K562 (cell line): ENCODE data around the gene CTSW. TPM values are rescaled to one million over a fixed set of nuclear protein-coding genes. Genes with fewer than 3 reads are reported as not detected.
A peak's percentile ranks its signal among the peaks of the same experiment; 100 is the strongest.

Source experiments
- ATAC-seq: fragments of 200-7000 bp; cut with Tn5 transposase; 3 replicates; pipeline ENCODE4 v1.9.1; 2020; ENCODE audit warnings: moderate library complexity
- BruUV-seq: library from RNA; stranded (reverse); fragments of 400-500 nt; replicated peaks from 2 replicates; lab custom pipeline; 2021; lab: Mats Ljungman, UMichigan
- CTCF ChIA-PET: fragments of 300-600 bp; formaldehyde crosslinking; extraction: SDS; loops from one replicate; lab custom pipeline; 2021; ENCODE audit warnings: low intra/inter-chr PET ratio; lab: Yijun Ruan, JAX
- POLR2A ChIA-PET: fragments of 300-600, 350-650 bp; sonication (Branson Sonifier 250); formaldehyde crosslinking; extraction: SDS; loops from one replicate; lab custom pipeline; 2021; ENCODE audit warnings: antibody characterized with exemption, inconsistent platforms; lab: Yijun Ruan, JAX
- DNase-seq, 4 experiments: peaks; one replicate each; pipeline versions ENCODE4 v3.0.0 to v3.0.0-alpha.2; 2011 to 2018; ENCODE audit warnings: low spot score in 3 of 4, mixed read lengths in 3 of 4; ENCODE audit errors: extremely low read depth in 1 of 4
- FAIRE-seq: peaks from 2 replicates; lab custom pipeline; 2011; peaks lifted over from hg19 to GRCh38; lab: Jason Lieb, UNC
- H2AFZ ChIP-seq: 2 replicates; pipeline ENCODE4 v1.6.0; 2011; ENCODE audit warnings: low read depth, low read length, control low read depth, inconsistent platforms
- H3K27ac ChIP-seq: fragments of 200-600 bp; 3 replicates; pipeline ENCODE4 v1.8.0; 2011; ENCODE audit warnings: low read depth, mild to moderate bottlenecking, control low read depth, inconsistent platforms, low read length, moderate library complexity, mixed read lengths; ENCODE audit errors: extremely low read depth
- H3K27me3 ChIP-seq, 2 experiments: fragments of 300-600 bp in 1 of 2; 2 replicates in 1 of 2; 3 replicates in 1 of 2; pipeline versions ENCODE4 v1.6.0 to v1.8.0; 2011; ENCODE audit warnings: inconsistent platforms in 2 of 2, low read length in 2 of 2, mild to moderate bottlenecking in 1 of 2, mixed read lengths in 1 of 2, moderate library complexity in 1 of 2; ENCODE audit not compliant: control insufficient read depth in 2 of 2, insufficient read depth in 2 of 2
- H3K36me3 ChIP-seq: fragments of 300-600 bp; 3 replicates; pipeline ENCODE4 v1.8.0; 2011; ENCODE audit warnings: mild to moderate bottlenecking, low read length, inconsistent platforms; ENCODE audit not compliant: control insufficient read depth, insufficient read depth
- H3K4me1 ChIP-seq, 2 experiments: fragments of 200-600 bp in 1 of 2; replicated peaks in 1 of 2; 2 replicates in 1 of 2; 3 replicates in 1 of 2; pipeline versions ENCODE4 v1.5.1 to v1.8.0; 2011; ENCODE audit warnings: inconsistent platforms in 2 of 2, low read length in 2 of 2, mild to moderate bottlenecking in 1 of 2, mixed read lengths in 1 of 2, moderate library complexity in 1 of 2; ENCODE audit not compliant: control insufficient read depth in 2 of 2, insufficient read depth in 2 of 2
- H3K4me2 ChIP-seq: 2 replicates; pipeline ENCODE4 v1.6.1; 2011; ENCODE audit warnings: low read length, control low read depth, inconsistent platforms, mixed read lengths; ENCODE audit not compliant: insufficient read depth
- H3K4me3 ChIP-seq: fragments of 200-600 bp; sonication (generic), shearing (Covaris generic); 2 replicates; pipeline ENCODE4 v1.5.1; 2016; ENCODE audit warnings: control low read depth, inconsistent platforms
- H3K79me2 ChIP-seq: fragments of 200-600 bp; 3 replicates; pipeline ENCODE4 v1.8.0; 2011; ENCODE audit warnings: low read length, inconsistent platforms; ENCODE audit not compliant: control insufficient read depth, insufficient read depth
- H3K9ac ChIP-seq, 2 experiments: 2 replicates each; pipeline versions ENCODE4 v1.6.0 to v1.6.1; 2011; ENCODE audit warnings: low read depth in 2 of 2, low read length in 2 of 2, control low read depth in 1 of 2, inconsistent platforms in 1 of 2, mild to moderate bottlenecking in 1 of 2, mixed read lengths in 1 of 2; ENCODE audit not compliant: insufficient read depth in 1 of 2
- H3K9me1 ChIP-seq: one replicate; pipeline ENCODE4 v1.6.0; 2011; ENCODE audit warnings: inconsistent platforms, mild to moderate bottlenecking, low read length, moderate library complexity; ENCODE audit not compliant: control insufficient read depth, insufficient read depth
- H3K9me3 ChIP-seq: replicated peaks from 2 replicates; pipeline ENCODE4 v1.5.1; 2011; ENCODE audit warnings: low read depth, low read length, inconsistent platforms; ENCODE audit not compliant: control insufficient read depth, insufficient read depth
- H4K20me1 ChIP-seq: replicated peaks from 2 replicates; pipeline ENCODE4 v1.6.1; 2011; ENCODE audit warnings: low read length, inconsistent platforms, mixed read lengths; ENCODE audit not compliant: control insufficient read depth, insufficient read depth
- NFIC ChIP-seq: fragments of 450-650 bp; IDR thresholded peaks from 2 replicates; pipeline ENCODE4 v1.6.1; 2017; ENCODE audit warnings: mild to moderate bottlenecking, inconsistent platforms
- WGBS: fragments of 100-300 bp; shearing (Covaris generic); methylation state at CpG from one replicate; pipeline ENCODE4 v1.1.6; 2016; ENCODE audit warnings: low coverage, mixed read lengths; ENCODE audit not compliant: insufficient coverage; ENCODE audit errors: missing lambda C conversion rate; 5-methylcytosine and 5-hydroxymethylcytosine counted together
- in situ Hi-C: fragments of 300-500 bp; cut with MboI; formaldehyde crosslinking; loops from 4 replicates; pipeline ENCODE4 v1.15.0; 2018; ENCODE audit warnings: inconsistent platforms, mixed read lengths
- intact Hi-C: fragments of 100-400 bp; cut with micrococcal nuclease; formaldehyde crosslinking; loops from 2 replicates; pipeline ENCODE4 v1.14.2; 2022
- polyA plus RNA-seq, 8 experiments: library from polyadenylated mRNA; depleted of rRNA in 4 of 8; stranded (reverse) in 5 of 8; unstranded in 3 of 8; fragments of >200 nt; fragmentation: Nextera tagmentation in 2 of 8; fragmentation: Illumina TruSeq in 1 of 8; extraction: Ambion mirVana in 2 of 8; extraction: Trizol in 1 of 8; gene quantifications; 2 replicates each; pipeline versions ENCODE4 v1.2.1 to v1.2.3, GENCODE V29; 2011 to 2014; ENCODE audit warnings: inconsistent platforms in 1 of 8, missing spikeins in 1 of 8
- total RNA-seq, 7 experiments: library from RNA; depleted of rRNA in 6 of 7; stranded (reverse); fragments of >200 nt in 6 of 7; fragmentation: Illumina TruSeq in 2 of 7; extraction: Trizol in 2 of 7; gene quantifications; 2 replicates each; pipeline versions ENCODE4 v1.2.1 to v1.2.3, GENCODE V29; 2011 to 2021; ENCODE audit warnings: low replicate concordance in 1 of 7
- TF ChIP-seq, protein P1 (sequence below): sonication (generic); formaldehyde crosslinking; IDR thresholded peaks from 2 replicates; pipeline ENCODE4 v1.8.0; 2022; ENCODE audit warnings: mild to moderate bottlenecking, missing genetic modification reagents
- TF ChIP-seq, protein P2 (sequence below), 2 experiments: fragments of 450-650 bp; IDR thresholded peaks; 2 replicates each; pipeline ENCODE4 v1.6.1; 2016; ENCODE audit warnings: mild to moderate bottlenecking in 2 of 2, borderline replicate concordance in 1 of 2, low read depth in 1 of 2, moderate library complexity in 1 of 2

Gene CTSW
- total and polyA plus RNA-seq, 9 of the 15 experiments (the other 6 are each of a cell fraction or from before 2014, with no cell fraction given): 0.04 TPM; not detected in 8

GRCh38 chr11:65886826-65887722 is 7.4 kb downstream of the CTSW start:
- intact Hi-C loops (loop anchor here (5.0 kb wide), 2 partner anchors 105 to 175 kb away; partner anchors contain the start of genes AP5B1 and KAT5), in situ Hi-C loops (no loop called here)
- DNase-seq (no peak), ATAC-seq (no peak), FAIRE-seq (no peak)
- H3K4me3 ChIP-seq: peak overlapping the region; percentile 69
- WGBS: 73% methylated on average over 13 of the region's 14 CpGs
- CTCF ChIA-PET: interaction anchor here (1.1 to 3.3 kb wide), 3 partner anchors 25 to 176 kb away, joined by 3 to 40 read pairs (median 12); partner anchors contain the start of gene KAT5
- TF ChIP-seq, protein P1, sequence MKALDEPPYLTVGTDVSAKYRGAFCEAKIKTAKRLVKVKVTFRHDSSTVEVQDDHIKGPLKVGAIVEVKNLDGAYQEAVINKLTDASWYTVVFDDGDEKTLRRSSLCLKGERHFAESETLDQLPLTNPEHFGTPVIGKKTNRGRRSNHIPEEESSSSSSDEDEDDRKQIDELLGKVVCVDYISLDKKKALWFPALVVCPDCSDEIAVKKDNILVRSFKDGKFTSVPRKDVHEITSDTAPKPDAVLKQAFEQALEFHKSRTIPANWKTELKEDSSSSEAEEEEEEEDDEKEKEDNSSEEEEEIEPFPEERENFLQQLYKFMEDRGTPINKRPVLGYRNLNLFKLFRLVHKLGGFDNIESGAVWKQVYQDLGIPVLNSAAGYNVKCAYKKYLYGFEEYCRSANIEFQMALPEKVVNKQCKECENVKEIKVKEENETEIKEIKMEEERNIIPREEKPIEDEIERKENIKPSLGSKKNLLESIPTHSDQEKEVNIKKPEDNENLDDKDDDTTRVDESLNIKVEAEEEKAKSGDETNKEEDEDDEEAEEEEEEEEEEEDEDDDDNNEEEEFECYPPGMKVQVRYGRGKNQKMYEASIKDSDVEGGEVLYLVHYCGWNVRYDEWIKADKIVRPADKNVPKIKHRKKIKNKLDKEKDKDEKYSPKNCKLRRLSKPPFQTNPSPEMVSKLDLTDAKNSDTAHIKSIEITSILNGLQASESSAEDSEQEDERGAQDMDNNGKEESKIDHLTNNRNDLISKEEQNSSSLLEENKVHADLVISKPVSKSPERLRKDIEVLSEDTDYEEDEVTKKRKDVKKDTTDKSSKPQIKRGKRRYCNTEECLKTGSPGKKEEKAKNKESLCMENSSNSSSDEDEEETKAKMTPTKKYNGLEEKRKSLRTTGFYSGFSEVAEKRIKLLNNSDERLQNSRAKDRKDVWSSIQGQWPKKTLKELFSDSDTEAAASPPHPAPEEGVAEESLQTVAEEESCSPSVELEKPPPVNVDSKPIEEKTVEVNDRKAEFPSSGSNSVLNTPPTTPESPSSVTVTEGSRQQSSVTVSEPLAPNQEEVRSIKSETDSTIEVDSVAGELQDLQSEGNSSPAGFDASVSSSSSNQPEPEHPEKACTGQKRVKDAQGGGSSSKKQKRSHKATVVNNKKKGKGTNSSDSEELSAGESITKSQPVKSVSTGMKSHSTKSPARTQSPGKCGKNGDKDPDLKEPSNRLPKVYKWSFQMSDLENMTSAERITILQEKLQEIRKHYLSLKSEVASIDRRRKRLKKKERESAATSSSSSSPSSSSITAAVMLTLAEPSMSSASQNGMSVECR (CRISPR knock-in tag): 0 out of 2 replicates have a peak, but pooled peaks have one; percentile 1
- TF ChIP-seq NFIC: peak; percentile 36
- TF ChIP-seq, protein P2, sequence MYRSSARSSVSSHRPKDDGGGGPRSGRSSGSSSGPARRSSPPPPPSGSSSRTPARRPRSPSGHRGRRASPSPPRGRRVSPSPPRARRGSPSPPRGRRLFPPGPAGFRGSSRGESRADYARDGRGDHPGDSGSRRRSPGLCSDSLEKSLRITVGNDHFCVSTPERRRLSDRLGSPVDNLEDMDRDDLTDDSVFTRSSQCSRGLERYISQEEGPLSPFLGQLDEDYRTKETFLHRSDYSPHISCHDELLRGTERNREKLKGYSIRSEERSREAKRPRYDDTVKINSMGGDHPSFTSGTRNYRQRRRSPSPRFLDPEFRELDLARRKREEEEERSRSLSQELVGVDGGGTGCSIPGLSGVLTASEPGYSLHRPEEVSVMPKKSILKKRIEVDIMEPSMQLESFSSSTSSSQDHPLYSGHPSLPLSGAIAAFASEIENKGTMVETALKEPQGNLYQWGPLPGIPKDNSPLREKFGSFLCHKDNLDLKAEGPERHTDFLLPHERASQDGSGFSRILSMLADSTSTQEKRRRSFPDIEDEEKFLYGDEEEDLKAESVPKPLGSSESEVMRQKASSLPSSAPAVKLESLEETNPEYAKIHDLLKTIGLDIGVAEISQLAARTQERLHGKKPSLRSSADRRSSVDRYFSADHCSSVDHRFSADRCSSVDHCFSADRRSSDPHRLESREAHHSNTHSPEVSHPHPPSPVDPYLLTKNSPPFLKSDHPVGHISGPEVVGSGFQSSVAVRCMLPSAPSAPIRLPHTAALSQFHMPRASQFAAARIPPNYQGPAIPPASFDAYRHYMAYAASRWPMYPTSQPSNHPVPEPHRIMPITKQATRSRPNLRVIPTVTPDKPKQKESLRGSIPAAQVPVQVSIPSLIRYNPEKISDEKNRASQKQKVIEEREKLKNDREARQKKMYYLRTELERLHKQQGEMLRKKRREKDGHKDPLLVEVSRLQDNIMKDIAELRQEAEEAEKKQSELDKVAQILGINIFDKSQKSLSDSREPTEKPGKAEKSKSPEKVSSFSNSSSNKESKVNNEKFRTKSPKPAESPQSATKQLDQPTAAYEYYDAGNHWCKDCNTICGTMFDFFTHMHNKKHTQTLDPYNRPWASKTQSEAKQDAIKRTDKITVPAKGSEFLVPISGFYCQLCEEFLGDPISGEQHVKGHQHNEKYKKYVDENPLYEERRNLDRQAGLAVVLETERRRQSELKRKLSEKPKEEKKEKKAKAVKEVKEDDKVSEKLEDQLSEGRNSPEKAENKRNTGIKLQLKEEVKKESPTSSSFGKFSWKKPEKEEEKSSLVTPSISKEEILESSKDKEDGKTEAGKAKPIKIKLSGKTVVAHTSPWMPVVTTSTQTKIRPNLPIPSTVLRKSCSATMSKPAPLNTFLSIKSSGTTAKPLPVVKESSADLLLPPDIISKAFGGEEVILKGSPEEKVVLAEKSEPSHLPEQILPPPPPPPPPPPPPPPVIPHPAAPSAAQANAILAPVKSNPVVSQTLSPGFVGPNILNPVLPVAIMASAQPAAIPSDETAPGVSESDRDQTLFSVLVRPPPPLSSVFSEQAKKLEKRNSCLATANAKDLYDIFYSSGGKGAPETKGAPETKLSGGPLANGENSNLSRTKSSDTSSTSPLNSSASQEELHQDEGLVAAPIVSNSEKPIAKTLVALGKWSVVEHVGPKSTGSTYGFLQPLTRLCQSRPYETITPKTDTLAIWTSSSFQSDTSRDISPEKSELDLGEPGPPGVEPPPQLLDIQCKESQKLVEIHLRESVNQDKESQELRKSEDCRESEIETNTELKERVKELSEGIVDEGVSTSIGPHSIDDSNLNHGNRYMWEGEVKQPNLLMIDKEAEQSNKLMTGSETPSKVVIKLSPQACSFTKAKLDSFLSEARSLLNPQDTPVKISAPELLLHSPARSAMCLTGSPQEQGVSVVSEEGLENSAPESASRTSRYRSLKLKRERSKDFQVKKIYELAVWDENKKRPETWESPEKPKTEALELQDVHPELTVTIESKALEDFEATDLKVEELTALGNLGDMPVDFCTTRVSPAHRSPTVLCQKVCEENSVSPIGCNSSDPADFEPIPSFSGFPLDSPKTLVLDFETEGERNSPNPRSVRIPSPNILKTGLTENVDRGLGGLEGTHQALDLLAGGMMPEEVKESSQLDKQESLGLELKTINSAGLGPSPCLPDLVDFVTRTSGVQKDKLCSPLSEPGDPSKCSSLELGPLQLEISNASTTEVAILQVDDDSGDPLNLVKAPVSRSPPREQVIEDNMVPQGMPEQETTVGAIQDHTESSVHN (IDR thresholded peaks at IDR 0.05; ENCODE audit: borderline replicate concordance in 1 of 2, low read depth in 1 of 2): no peak
- peak overlapping the region; percentile 58 to 96 for H3K9ac ChIP-seq
- H4K20me1 ChIP-seq: peaks cover 3% of the 10 kb centered on the region; the same call in 1 of the 2 replicates
- H3K36me3 ChIP-seq: peaks cover 53% of the 10 kb centered on the region
- peak overlapping the region; percentile 90 for H3K4me2 ChIP-seq
- BruUV-seq: no TSS peak
- no peak overlapping the region for H2AFZ ChIP-seq
- H3K27ac ChIP-seq: peak overlapping the region; percentile 71; the same call in 2 of the 3 replicates
- peaks cover 17 to 61% of the 10 kb centered on the region in 2 experiments for H3K4me1 ChIP-seq
- H3K27me3 ChIP-seq: no peaks in the 10 kb centered on the region
- POLR2A ChIA-PET: interaction anchor here (0.6 to 14.4 kb wide), 13 partner anchors 13 to 220 kb away, joined by 3 to 147 read pairs (median 5); partner anchors contain the start of genes CFL1, FOSL1, MUS81 and RNASEH2C
- H3K79me2 ChIP-seq: peaks cover 34% of the 10 kb centered on the region
- no peaks in the 10 kb centered on the region for H3K9me1 ChIP-seq
- H3K9me3 ChIP-seq: no peaks in the 10 kb centered on the region
